GM19328 (cell line): Measurements from ENCODE around the gene GPER1.

ENCODE experiments used
- ATAC-seq: cut with Tn5 transposase; IDR thresholded peaks from one replicate; pipeline ENCODE4 v1.9.1; 2021; ENCODE audit warnings: mild to moderate bottlenecking, moderate library complexity; ENCODE audit not compliant: unreplicated experiment

Gene GPER1

DNA sequence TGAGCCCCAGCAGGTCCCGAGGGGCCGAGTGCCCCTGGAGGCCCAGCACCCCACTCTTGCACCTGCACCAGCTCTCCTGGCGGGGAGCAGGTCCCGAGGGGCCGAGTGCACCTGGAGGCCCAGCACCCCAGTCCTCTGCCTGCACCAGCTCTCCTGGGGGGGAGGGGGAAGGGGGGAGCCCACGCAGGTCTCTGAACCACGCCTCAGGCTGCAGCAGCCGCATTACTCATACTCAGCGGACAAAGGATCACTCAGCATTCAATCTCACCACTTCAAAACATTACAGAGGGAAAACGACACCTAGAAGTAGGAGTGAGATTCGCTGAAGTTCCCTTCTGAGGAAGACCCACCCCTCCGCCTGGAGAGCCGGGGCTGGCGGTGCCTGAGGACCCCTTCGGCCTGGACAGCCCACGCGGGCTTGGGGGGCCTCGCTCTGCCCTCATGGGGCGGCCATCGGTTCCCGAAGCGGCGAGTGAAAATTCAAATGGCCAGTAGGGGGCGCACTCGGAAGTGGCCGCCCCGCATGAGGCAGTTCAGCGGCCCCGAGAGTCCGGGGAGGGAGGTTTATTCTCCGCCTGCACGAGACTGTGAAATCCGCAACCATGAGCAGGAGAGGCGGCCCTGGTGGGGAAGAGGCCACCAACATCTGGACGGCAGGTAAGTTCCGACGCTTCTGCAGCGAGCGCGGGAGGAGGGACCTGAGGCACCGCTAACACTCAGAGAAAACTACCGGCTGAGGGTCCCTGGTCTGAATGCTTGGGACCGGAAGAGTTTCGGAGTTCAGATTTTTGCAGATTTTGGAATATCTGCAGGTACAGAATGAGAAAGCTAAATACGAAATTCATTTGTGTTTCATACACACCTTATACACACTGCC is 1.1 kb upstream of the GPER1 start:
- peak; percentile 64 for ATAC-seq

- ATAC-seq: no peak
These were observed 473 bp upstream of the GPER1 start for GRCh38 chr7:1087465-1087814.

- ATAC-seq: no peak
These were observed 2.3 kb downstream of the GPER1 start for GRCh38 chr7:1090236-1090635.

DNA sequence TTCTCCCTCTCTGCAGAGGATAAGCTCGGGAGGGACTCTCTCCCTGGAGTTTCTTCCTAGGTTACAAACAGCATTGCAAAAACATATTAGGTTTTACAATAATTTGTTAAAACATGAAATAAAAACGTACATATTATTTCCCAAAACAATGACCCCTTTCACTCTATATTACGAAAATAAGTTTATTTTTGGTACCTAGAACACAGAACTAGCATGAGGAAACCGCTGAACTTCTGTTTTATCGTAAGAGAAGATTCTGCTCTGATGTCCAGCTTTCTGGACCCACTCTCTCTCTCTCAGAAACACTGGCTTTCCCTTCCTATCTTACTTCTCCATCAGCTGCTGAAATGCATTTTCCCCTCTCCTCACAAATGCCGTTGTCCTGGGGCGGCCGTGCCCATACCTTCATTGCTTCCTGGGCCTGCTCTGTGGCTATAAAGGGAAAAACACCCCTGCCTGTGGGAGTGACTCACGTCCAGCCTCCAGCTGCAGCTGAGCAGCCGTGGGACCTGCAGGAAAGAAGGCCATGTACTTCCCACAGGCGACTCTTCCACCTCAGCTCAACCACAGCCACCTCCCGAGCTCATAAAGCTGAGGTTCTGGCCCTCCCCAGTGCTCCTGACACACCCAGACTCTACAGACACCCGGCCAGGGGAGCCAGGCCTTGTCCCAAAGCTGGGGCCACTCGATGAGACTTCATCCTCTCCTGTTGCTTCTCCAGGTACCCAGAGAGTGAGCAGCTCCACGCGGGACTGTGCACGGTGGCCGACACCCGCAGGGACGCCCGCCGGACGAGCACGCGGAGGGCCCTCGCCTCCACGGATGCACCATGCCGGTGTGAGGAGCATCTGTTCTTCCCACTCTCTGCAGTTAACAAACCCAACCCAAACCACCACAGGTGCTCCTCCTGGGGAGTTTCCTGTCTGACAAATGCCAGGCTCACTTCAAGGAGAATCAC is 3.1 kb downstream of the GPER1 start:
- ATAC-seq: no peak

DNA sequence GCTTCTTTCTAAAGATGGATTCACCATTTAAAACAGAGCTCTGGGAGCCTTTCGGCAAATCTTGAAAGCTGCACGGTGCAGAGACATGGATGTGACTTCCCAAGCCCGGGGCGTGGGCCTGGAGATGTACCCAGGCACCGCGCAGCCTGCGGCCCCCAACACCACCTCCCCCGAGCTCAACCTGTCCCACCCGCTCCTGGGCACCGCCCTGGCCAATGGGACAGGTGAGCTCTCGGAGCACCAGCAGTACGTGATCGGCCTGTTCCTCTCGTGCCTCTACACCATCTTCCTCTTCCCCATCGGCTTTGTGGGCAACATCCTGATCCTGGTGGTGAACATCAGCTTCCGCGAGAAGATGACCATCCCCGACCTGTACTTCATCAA is 3.7 kb downstream of the GPER1 start:
- ATAC-seq: no peak

- no peak for ATAC-seq
These were observed 4.3 kb downstream of the GPER1 start for GRCh38 chr7:1092161-1092632.

- ATAC-seq: no peak
These were observed 5.0 kb downstream of the GPER1 start for GRCh38 chr7:1092806-1093501.

GRCh38 chr7:1093502-1093843 is 5.6 kb downstream of the GPER1 start:
- no peak for ATAC-seq

DNA sequence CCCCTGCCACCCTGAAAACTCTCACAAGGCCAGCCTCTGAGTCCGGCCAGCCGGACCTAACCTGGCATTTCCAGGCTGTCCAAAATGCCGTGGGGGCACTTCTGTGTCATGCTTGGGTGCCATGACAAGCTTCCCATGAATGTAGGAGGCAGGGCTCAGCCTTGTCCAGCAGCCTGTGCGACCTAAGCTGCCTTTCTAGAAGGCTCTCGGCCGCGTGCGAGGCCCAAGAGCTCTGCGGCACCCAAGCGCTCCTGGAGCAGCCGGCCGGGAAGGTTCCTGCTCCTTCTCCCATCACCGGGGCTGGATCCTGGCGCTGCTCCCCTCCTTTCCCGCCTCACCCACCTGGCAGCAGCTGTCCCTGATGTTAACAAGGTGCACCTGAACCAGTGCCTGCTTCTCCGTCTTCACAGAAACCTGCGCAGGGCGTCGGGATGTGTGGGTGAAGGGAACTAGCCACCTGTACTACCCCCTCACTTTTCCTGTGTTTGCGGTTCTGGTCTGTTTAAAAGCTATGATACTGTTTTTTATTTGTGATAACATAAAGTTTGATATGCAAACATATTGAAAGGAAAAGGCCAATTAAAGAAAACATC is 6.1 kb downstream of the GPER1 start:
- ATAC-seq: no peak

DNA sequence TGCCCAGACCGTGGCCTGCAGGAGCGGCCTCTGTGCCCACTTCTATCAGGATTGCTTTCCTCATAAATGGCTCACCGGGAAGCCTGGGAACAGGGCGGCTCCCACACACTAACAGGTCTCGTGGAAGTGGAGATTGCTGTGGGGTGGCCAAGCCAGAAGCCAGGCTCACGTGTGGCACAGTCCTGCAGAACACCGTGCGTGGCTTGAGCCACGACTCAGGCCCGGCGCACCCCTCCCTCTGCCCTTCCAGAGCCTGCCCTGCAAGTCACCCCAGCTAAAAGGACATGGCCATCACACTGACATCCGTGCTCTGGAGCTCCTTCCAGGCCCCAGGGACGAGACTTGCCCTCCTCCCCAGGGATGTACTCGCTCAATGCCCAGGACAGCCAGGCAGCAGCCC is 7.0 kb downstream of the GPER1 start:
- no peak for ATAC-seq

- ATAC-seq: no peak
These were observed 7.8 kb downstream of the GPER1 start for GRCh38 chr7:1095621-1096155.

DNA sequence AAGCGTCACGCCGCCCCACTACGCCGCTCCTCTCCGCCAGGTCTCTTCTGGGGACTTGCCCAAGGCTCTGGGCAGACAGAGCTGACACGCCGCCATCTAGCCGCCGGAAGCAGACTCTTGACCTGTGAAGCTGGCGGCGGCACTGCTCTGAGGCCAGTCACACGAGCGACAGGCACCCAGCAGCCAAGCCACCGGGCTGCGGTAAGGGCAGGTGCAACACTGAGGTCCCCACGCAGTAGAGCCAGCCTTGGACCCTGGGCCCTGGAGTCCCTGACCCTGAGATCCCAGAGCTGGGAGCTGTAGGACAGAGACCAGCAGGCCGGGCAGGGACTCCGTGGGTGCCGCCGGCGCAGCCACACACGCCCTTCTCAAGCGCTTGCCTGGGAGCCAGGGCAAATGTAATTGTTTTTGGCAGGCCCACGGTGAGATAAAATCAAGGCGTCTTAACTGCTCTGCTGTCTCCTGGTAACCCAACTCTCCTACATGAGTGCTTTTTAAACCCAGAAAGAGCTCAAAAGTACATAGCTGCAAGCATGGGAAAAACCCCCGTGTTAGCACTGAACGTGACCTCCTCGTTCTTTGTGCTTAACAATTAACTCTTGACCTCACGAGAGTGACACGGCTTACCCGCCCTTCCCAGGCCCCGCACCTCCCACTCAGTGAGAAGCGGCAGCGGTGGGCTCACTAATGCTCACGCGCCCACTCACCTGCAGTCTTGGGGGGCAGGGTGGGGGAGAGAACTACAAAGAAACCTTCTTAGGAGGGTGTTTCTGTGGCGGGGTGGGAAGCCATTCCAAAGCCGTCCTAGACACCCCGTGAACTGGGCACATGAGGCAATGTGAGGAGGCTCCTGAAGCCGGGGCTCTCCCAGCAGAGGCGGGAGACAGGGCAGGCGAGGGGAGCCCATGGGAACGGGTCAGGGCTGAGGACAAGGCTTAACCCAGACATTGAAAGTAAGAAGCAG is 8.5 kb downstream of the GPER1 start:
- ATAC-seq: no peak

GRCh38 chr7:1097120-1097504 is 9.2 kb downstream of the GPER1 start:
- ATAC-seq: no peak

DNA sequence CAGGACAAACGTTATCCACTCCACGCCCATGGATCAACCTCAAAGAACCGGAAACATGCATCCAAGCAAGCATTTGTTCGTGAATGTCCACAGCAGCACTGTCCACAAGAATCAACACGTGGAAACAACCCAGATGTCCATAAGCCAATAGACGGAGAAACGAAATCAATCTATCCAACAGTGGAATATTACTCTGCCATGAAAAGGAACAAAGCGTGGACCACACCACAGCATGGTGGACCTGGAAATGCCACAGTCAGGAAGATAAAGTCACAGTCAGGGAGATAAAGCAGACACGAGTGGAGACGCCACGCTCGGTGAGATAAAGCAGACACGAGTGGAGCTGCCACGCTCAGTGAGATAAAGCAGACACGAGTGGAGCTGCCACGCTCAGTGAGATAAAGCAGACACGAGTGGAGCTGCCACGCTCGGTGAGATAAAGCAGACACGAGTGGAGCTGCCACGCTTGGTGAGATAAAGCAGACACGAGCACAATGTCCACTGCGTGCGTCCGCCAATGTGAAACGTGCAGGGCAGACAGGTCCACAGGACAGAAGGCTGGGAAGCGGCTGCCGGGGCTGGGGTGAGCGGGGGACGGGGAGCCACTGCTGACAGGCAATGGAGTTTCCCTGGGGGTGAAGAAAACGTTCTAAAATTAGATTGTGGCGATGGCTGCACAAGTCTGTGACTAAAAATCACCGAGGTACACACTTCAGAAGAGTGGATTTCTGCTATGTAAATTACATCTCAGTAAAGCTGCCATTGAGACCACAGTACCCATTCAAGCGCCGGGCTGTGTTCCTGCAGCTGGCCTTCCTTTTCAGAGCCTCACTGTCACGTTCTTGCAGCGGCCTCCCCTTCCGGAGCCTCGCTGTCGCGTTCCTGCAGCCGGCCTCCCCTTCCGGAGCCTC is 10.6 kb downstream of the GPER1 start:
- ATAC-seq: no peak

DNA sequence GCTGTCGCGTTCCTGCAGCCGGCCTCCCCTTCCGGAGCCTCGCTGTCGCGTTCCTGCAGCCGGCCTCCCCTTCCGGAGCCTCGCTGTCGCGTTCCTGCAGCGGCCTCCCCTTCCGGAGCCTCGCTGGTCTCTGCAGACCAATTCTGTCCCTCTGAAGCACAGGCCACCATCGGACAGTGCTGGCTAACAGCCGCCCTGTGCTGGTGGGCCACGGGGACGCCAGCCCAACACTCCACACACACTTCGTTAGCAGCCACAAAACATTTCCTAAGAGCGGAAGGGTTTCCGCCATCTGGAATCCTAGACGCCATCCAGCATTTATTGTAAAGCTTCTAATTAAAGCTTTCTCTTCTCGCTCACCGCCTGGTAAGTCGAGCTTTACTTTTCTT is 11.2 kb downstream of the GPER1 start:
- no peak for ATAC-seq

- no peak for ATAC-seq
These were observed 11.7 kb downstream of the GPER1 start for GRCh38 chr7:1099637-1100036.

- ATAC-seq: no peak
These were observed 12.5 kb downstream of the GPER1 start for GRCh38 chr7:1100386-1100785.

DNA sequence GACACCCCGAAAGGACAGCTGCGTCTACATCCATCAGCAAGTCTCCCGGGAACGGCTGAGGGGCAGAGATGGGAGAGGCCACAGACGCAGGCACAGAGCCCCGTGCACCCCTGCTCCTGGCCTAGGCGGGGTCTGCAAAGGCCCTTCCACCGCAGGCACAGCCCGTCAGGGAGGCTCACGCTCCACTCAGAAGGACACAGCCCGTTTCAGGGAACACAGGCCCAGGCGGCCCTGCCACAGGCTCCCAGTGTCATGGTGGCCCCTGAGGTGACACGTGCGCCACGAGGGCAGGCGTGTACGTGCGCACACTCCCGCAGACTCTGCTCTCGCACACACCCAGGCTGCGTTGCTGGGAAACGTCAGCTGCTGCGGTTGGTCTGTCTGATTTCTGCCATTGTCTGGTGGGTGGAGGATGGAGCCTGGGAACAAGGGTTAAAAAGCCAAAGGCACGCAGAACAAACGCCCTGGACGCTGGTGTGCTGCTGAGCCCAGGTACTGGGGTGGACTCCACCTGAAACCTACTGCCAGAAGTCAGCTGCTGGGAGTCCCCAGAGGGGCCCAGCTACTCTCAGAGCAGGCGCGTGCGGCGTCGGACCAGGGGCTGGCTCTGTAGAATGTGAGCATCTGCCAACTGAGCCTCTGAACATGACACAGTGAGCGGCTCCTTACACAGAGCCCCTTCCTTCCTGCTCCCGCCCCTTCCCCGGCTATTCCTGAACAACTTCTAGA is 13.1 kb downstream of the GPER1 start:
- ATAC-seq: no peak
